DOHH2 (cell line): ENCODE results near the gene COX10.

ENCODE experiments used
- CTCF ChIP-seq: fragments of 200-600 bp; sonication (generic); IDR thresholded peaks from one replicate; pipeline ENCODE4 v1.5.1; 2014; ENCODE audit warnings: antibody characterized with exemption, mild to moderate bottlenecking, low read depth, low read length; ENCODE audit not compliant: poor library complexity, severe bottlenecking
- EZH2phosphoT487 ChIP-seq: fragments of 200-600 bp; sonication (generic); IDR thresholded peaks from 2 replicates; pipeline ENCODE4 v1.6.1; 2017; ENCODE audit warnings: borderline replicate concordance, mild to moderate bottlenecking, antibody characterized with exemption, low read length, moderate library complexity, mixed read lengths

GRCh38 chr17:14037453-14037852 is 31.9 kb upstream of the COX10 start:
- TF ChIP-seq CTCF = no peak
- TF ChIP-seq EZH2phosphoT487 = no peak
